ENCODE results near the gene PIGU. TPM values are rescaled to one million over a fixed set of nuclear protein-coding genes. Genes with fewer than 3 reads are reported as not detected.

PIGU gene
- total RNA-seq, 1 donor from 2014 or later, result 12.3 TPM

DNA sequence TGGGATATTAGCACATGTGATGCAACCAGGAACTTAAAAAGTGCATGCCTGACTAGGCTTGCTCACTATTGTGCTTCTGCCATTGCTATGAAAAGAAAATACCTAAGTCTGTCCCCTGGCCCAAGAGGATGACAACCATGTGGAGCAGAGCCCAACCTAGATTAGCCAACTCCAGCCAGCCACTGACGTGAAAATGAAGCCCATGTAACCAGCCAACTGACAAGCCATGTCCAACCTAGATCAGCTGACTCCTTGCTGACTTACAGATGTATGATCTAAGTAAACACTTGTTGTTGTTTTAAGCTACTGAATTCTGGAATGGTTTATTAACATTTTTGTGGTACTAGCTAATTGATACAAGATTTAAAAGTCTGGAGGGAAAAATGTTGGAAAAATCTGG is 47.5 kb downstream of the PIGU start:
- intact Hi-C loops (cut with DNase I), result no loop called here
- Histone ChIP-seq H3K27ac (no peak overlapping the region), H3K4me1 (peaks cover 18% of the 10 kb centered on the region), H3K27me3 (no peaks in the 10 kb centered on the region), H3K4me3 (no peak overlapping the region), H3K36me3 (no peaks in the 10 kb centered on the region), H3K9me3 (no peaks in the 10 kb centered on the region)
- no peak for TF ChIP-seq CTCF (IDR thresholded peaks at IDR 0.05)
- no peak for TF ChIP-seq POLR2AphosphoS5 (IDR thresholded peaks at IDR 0.05; ENCODE audit: insufficient read depth in 1 of 2, low read depth in 1 of 2)
- no peak for TF ChIP-seq POLR2A (IDR thresholded peaks at IDR 0.05)
- no peak for DNase-seq (ENCODE audit: extremely low spot score in 2 of 2)

DNA sequence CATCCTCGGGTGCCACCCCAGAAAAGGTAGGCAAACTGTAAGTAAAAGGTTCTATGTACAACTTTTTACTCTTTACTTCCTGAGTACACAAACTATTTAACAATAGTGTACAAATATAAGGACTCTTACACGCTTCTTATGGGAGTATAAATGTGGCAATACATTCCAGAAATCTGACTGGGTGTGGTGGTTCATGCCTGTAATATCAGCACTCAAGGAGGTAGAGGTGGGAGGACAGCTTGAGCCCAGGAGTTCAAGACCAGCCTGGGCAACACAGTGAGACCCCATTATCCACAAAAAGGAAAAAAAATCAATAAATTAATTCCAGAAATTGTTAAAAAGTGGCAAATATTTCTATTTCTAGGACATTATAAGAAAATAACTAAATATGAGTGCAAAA is 48.9 kb downstream of the PIGU start:
- intact Hi-C loops (cut with DNase I), result no loop called here
- no peak for TF ChIP-seq CTCF (IDR thresholded peaks at IDR 0.05)
- Histone ChIP-seq H3K4me1 (peaks cover 24% of the 10 kb centered on the region), H3K36me3 (no peaks in the 10 kb centered on the region), H3K9me3 (no peaks in the 10 kb centered on the region), H3K27ac (no peak overlapping the region), H3K27me3 (no peaks in the 10 kb centered on the region), H3K4me3 (no peak overlapping the region)
- DNase-seq (ENCODE audit: extremely low spot score in 2 of 2), result no peak

DNA sequence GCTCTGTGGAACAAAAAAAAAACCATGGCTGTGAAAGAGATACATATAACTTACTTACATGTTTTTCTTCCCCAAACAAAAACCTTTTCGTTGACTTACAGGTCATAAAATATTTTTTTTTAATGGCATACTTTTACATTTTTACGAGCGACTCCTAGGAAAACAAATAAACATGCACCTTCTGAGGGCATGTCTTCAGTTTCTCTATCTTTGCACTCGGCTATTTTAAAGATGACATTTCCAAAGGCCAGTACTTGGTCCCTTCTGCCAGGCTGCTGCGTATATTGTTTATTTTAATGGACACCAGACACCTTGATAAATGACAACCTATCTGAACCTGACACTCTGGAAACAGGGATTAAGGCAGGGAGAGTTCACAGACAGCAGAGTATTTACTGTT is 49.4 kb downstream of the PIGU start:
- no peak for TF ChIP-seq POLR2AphosphoS5 (IDR thresholded peaks at IDR 0.05; ENCODE audit: insufficient read depth in 1 of 2, low read depth in 1 of 2)
- no peak for TF ChIP-seq CTCF (IDR thresholded peaks at IDR 0.05)
- TF ChIP-seq POLR2A (IDR thresholded peaks at IDR 0.05), result no peak
- H3K4me3 ChIP-seq, result no peak overlapping the region
- H3K27ac ChIP-seq, result no peak overlapping the region
- intact Hi-C loops (cut with DNase I), result no loop called here
- DNase-seq (ENCODE audit: extremely low spot score in 2 of 2), result no peak
- H3K36me3 ChIP-seq, result peaks cover 0 to 5% of the 10 kb centered on the region in 2 donors
- H3K27me3 ChIP-seq, result no peaks in the 10 kb centered on the region
- H3K9me3 ChIP-seq, result no peaks in the 10 kb centered on the region
- H3K4me1 ChIP-seq, result peaks cover 24% of the 10 kb centered on the region

DNA sequence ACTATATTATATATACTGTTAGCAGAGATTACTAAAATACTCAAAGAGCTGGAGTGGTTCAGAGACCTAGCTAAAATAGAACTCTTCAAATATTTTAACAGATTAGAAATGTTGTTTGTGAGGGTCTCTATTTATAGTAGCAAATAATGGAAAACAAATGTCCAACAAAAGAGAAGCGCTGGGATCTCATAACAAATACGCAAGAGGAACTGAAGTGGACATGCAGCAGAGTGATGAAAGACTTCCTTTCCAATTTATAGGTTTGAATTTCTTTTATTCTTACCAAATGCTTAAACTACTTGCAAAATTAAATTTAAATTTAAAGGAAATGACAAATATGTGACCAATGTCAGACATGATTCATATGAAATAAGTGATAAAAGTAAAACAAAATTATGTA is 49.9 kb downstream of the PIGU start:
- no peak overlapping the region for H3K4me3 ChIP-seq
- peaks cover 24% of the 10 kb centered on the region for H3K4me1 ChIP-seq
- no peak overlapping the region for H3K27ac ChIP-seq
- peaks cover 0 to 5% of the 10 kb centered on the region in 2 donors for H3K36me3 ChIP-seq
- intact Hi-C loops (cut with DNase I), result no loop called here
- DNase-seq (ENCODE audit: extremely low spot score in 2 of 2), result no peak
- H3K27me3 ChIP-seq, result no peaks in the 10 kb centered on the region
- no peaks in the 10 kb centered on the region for H3K9me3 ChIP-seq
- TF ChIP-seq POLR2A (IDR thresholded peaks at IDR 0.05), result no peak
- no peak for TF ChIP-seq POLR2AphosphoS5 (IDR thresholded peaks at IDR 0.05; ENCODE audit: insufficient read depth in 1 of 2, low read depth in 1 of 2)
- no peak for TF ChIP-seq CTCF (IDR thresholded peaks at IDR 0.05)

- no peak for TF ChIP-seq POLR2AphosphoS5 (IDR thresholded peaks at IDR 0.05; ENCODE audit: insufficient read depth in 1 of 2, low read depth in 1 of 2)
- Histone ChIP-seq H3K27me3 (no peaks in the 10 kb centered on the region), H3K9me3 (no peaks in the 10 kb centered on the region), H3K4me3 (no peak overlapping the region), H3K27ac (no peak overlapping the region), H3K4me1 (peaks cover 24% of the 10 kb centered on the region), H3K36me3 (peaks cover 0 to 5% of the 10 kb centered on the region in 2 donors)
- intact Hi-C loops (cut with DNase I), result no loop called here
- no peak for DNase-seq (ENCODE audit: extremely low spot score in 2 of 2)
These were observed 52.3 kb downstream of the PIGU start for GRCh38 chr20:34624629-34625028.
